GM21717 (cell line): ENCODE results near the gene ARFGAP2.

Experiments used
- ATAC-seq: cut with Tn5 transposase; IDR thresholded peaks from one replicate; pipeline ENCODE4 v1.9.1; 2021; ENCODE audit warnings: mild to moderate bottlenecking, moderate library complexity; ENCODE audit not compliant: unreplicated experiment

ARFGAP2 gene

DNA sequence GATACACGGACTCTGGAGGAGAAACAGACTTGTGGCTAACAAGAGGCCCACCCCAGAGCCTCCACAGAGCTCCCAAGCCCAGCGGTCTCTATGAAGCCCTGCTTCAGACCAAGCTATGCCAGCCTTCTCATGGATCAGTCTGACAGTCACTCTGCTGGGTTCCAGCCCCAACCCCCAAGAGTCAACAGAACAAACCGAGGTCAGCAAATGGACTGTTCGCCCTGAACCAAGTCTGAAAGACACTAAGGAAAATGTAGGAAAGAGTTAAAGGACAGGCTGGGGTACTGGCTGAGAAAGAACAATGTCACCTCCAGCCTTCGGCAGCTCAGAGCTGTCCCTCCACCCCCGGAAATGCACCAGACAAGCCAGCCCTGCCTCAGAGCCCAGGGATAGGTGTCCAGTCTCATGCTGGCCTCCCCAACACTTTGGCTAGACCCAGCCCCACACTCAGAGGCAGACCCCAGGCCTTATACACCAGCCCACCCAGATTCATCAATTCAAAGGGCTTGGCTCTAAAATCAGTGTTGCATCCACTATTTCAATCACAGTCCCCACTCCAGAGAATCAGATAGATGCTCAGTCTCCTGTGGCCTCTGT is 3.8 kb downstream of the ARFGAP2 start:
- no peak for ATAC-seq

GRCh38 chr11:47171856-47172255 is 4.8 kb downstream of the ARFGAP2 start:
- no peak for ATAC-seq

DNA sequence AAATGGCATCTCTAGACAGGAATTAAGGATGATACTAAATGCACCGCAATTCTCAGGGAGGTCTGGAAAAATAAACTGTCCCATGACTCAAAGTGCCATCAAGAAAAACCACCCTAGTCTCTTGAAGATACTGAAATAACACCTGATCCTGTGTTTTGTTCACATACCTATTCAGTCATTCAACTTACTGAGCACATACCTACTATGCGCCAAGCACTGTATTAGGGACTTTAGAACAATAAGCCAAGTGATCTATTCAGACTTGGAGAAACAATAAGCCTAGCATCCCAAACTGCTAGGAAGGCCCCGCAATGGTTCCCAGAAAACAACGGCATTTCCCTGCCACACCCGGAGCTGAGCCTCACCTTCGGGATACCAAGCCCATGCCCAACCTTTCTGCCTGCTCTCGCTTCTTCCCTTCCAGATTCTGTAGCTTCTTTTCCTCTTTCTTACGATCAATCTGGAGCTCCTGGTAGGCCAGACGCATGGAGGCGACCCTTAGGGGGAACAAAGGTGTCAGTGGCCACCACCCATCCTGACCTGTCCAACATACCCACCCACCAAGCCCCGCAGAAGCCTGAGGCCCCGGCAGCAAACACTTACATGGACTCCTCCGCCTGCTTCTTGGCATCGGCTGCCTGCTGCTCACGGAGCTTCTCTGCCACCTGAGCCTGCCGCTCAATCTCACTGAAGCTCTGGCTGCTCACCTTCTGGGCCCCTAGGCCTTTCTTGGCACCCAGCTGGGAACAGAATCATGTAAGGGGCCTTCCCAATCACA is 5.4 kb downstream of the ARFGAP2 start:
- ATAC-seq = no peak

DNA sequence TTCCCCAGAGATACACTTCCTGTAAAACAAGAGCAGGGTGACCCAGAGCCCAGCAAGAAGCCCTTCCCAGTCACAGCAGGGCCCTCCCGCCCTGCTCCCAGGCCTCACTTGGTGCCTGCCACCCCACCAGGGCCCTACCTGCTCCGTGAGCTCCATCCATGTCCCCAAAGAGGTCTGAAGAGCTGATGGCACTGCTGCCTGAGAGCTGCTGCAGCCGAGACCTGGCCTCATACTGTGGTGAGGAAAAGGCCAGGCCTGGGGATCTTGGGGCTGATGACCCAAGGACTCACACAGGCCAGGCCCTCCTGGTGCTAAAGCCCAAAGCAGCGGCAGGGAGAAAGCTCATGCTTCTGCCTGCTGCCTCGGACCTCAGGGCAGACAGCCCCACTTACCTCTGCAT is 10.3 kb downstream of the ARFGAP2 start:
- no peak for ATAC-seq

DNA sequence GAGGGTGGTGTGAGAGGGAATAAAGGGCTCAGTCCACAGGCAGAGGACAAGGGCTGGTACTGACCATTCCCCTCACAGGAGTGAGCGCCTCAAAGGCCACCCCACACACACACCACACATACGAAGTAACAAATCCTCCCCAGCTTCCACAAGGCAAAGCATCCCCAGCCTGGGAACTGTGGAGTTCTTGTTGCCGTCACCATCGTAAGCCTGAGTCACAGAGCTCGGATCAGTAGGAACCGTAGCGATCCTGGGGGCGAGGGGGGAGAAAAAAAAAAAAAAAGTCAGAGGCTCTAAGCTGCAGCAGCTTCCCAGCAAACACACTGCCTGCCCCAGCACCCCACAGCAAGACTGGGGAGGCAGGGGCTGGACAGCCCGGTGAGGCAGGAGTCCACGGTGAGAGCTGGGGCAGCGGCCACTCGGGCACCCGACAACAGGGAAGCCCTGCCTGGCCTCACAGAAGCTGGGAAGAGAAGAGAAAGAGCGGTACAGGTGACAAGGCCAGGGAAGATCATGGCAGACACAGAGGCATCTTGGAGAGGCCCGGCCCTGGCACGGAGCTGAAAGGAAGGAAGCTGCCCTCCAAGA is 11.3 kb downstream of the ARFGAP2 start:
- ATAC-seq = no peak

DNA sequence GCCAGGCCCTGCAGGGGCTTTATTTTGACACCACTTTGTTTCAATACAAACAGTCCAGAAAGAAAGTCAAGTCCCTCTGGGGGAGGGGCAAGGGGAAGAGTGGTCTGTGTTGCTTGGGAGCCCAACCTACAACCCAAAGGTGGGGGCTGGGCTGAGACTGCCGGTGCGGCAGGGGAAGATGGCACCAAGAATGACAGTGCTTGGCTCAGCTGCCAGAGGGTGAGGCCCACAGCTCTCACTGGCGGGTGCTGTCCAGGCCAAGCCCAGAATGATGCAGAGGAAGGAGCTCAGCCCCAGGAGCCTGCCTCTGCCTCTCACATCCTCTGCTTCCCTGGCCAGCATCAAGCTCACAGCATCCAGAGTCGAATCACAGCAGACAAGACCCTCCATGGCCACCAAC is 12.4 kb downstream of the ARFGAP2 start:
- no peak for ATAC-seq

GRCh38 chr11:47163898-47164297 is 12.8 kb downstream of the ARFGAP2 start:
- ATAC-seq = no peak

- no peak for ATAC-seq
Observed at GRCh38 chr11:47163193-47163592, 13.5 kb downstream of the ARFGAP2 start.

- no peak for ATAC-seq
Observed at GRCh38 chr11:47162426-47162825, 14.3 kb downstream of the ARFGAP2 start.

- no peak for ATAC-seq
Observed at GRCh38 chr11:47161890-47162289, 14.8 kb downstream of the ARFGAP2 start.

GRCh38 chr11:47161134-47161854 is 15.4 kb downstream of the ARFGAP2 start:
- ATAC-seq = no peak

GRCh38 chr11:47160753-47161133 is 15.9 kb downstream of the ARFGAP2 start:
- no peak for ATAC-seq

DNA sequence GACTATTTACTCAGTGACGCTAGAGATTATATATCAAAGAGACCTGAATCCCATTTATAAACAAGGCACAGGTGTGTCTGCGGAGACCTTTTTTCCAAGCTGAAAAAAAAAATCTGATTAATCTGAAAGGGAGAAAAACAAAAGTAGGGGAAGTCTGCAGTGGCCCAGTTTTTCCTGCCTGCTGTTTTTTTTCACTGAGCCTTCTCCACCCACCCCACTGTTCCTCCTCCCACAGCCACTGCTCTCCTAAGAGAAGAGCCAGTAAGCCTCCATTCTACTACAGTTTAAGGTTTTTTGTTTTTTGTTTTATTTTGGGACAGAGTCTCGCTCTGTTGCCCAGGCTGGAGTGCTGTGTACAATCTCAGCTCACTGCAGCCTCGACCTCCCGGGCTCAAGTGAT is 18.4 kb downstream of the ARFGAP2 start:
- no peak for ATAC-seq

DNA sequence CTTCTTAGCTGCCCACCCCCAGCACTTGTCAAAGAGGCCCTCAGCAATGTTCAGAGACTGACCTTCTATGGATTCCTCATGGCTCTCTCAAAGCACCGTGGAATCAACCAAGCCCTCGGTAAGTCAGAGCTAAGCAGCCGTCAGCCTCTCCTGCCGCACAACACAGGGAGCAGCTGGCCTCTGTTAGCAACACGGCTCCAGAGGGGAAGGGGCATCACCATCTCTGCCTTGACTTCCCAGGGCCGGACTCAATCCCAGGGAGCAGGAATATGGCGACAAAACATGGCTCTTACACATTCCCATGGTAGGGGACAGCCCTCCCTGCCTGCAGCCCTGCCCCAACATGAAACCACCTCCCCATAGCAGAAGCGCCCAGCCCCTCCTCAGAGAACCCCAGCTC is 18.9 kb downstream of the ARFGAP2 start:
- no peak for ATAC-seq

DNA sequence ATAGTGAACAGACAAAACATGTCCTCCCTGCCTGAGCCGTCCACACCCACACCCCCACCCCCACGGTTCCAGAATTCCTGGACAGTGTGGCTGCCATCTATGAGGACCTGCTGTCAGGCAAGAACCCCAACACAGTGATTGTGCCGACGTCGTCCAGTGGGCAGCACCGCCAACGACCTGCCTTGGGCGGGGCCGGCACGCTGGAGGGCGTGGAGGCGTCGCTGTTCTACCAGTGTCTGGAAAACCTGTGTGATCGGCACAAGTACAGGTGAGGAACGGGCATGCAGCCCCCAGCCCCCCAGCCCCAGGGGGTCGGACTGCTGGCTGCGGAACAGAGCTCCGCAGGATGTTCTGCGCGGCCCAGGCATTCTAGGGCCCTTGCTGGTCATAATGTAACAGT is 19.7 kb downstream of the ARFGAP2 start:
- ATAC-seq = no peak

DNA sequence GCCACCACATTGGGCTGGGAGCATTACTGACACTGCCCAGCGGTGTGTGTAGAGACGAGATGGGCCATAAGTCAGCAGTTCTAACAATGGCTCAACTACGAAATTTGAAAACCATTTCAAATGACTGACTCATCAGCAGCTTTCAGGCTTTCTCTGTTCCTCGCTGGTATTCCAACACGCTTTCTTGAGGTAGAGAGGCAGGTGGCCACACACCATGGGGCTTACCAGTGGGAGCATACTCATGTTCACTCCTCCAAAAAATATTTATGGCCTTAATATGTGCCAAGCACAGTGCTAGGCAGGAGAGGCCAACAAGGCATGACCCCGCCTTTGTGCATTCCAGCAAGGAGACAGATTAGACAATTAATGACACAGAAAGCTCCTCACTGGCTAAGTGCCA is 20.3 kb downstream of the ARFGAP2 start:
- no peak for ATAC-seq

GRCh38 chr11:47155879-47156278 is 20.8 kb downstream of the ARFGAP2 start:
- no peak for ATAC-seq

- ATAC-seq = no peak
Observed at GRCh38 chr11:47154616-47155570, 21.8 kb downstream of the ARFGAP2 start.

- ATAC-seq = no peak
Observed at GRCh38 chr11:47152953-47153950, 23.4 kb downstream of the ARFGAP2 start.
